C4-2B (cell line): Measurements from ENCODE around the gene LIG1.

Experiments used
- CTCF ChIP-seq: fragments of 450-650 bp; conservative IDR thresholded peaks from 2 replicates; pipeline ENCODE4 v1.5.1; 2017; ENCODE audit warnings: mild to moderate bottlenecking
- ZFX ChIP-seq: fragments of 450-650 bp; IDR thresholded peaks from 2 replicates; pipeline ENCODE4 v1.6.1; 2017

GRCh38 chr19:48135411-48135810 lies 34.7 kb downstream of the LIG1 start:
- TF ChIP-seq CTCF: no peak
- TF ChIP-seq ZFX: no peak
